Calu3 (cell line): Measurements from ENCODE around the gene RINL. TPM values are rescaled to one million over a fixed set of nuclear protein-coding genes. Genes with fewer than 3 reads are reported as not detected.
"Not testable (repeated sequence)": the region's sequence is repeated elsewhere in the genome, so short reads cannot be mapped to it uniquely, and the experiment has no call there.

Experiments used
- BruUV-seq: library from RNA; stranded (reverse); fragments of 400-500 nt; replicated peaks from 2 replicates; lab custom pipeline; 2021; lab: Mats Ljungman, UMichigan
- CTCF ChIA-PET: fragments of 300-600 bp; sonication (Branson Sonifier 250); formaldehyde crosslinking; loops from one replicate; lab custom pipeline; 2022; ENCODE audit warnings: antibody characterized with exemption; lab: Charles Lee
- DNase-seq: peaks from one replicate; pipeline ENCODE4 v3.0.0; 2022
- H3K27ac Mint-ChIP-seq: one replicate; pipeline ENCODE4 v1.8.0; 2022; ENCODE audit warnings: mixed read lengths; ENCODE audit not compliant: unreplicated experiment
- H3K27me3 Mint-ChIP-seq: one replicate; pipeline ENCODE4 v1.8.0; 2022; ENCODE audit warnings: mixed read lengths; ENCODE audit not compliant: unreplicated experiment
- H3K36me3 Mint-ChIP-seq: one replicate; pipeline ENCODE4 v1.8.0; 2022; ENCODE audit warnings: mild to moderate bottlenecking, moderate library complexity, mixed read lengths; ENCODE audit not compliant: insufficient read depth, unreplicated experiment
- H3K4me1 Mint-ChIP-seq: one replicate; pipeline ENCODE4 v1.8.0; 2022; ENCODE audit warnings: mild to moderate bottlenecking, low read depth, mixed read lengths; ENCODE audit not compliant: unreplicated experiment
- H3K4me3 Mint-ChIP-seq: one replicate; pipeline ENCODE4 v1.8.0; 2022; ENCODE audit warnings: mild to moderate bottlenecking, low read depth, moderate library complexity, mixed read lengths; ENCODE audit not compliant: unreplicated experiment
- H3K9me3 Mint-ChIP-seq: one replicate; pipeline ENCODE4 v1.8.0; 2022; ENCODE audit warnings: low read depth, mixed read lengths; ENCODE audit not compliant: unreplicated experiment
- intact Hi-C: fragments of 100-400 bp; cut with micrococcal nuclease; formaldehyde crosslinking; loops from one replicate; pipeline ENCODE4 v1.10.0; 2022; ENCODE audit not compliant: unreplicated experiment
- total RNA-seq: library from RNA; stranded (reverse); gene quantifications from 2 replicates; pipeline ENCODE4 v1.2.3, GENCODE V29; 2022
- TF ChIP-seq, protein P1 (sequence below): fragments of 200-600 bp; IDR thresholded peaks from one replicate; pipeline ENCODE4 v1.8.0; 2022; ENCODE audit warnings: antibody characterized with exemption; ENCODE audit not compliant: unreplicated experiment

RINL gene
- total RNA-seq, 1 experiment from 2014 or later: 4.1 TPM

DNA sequence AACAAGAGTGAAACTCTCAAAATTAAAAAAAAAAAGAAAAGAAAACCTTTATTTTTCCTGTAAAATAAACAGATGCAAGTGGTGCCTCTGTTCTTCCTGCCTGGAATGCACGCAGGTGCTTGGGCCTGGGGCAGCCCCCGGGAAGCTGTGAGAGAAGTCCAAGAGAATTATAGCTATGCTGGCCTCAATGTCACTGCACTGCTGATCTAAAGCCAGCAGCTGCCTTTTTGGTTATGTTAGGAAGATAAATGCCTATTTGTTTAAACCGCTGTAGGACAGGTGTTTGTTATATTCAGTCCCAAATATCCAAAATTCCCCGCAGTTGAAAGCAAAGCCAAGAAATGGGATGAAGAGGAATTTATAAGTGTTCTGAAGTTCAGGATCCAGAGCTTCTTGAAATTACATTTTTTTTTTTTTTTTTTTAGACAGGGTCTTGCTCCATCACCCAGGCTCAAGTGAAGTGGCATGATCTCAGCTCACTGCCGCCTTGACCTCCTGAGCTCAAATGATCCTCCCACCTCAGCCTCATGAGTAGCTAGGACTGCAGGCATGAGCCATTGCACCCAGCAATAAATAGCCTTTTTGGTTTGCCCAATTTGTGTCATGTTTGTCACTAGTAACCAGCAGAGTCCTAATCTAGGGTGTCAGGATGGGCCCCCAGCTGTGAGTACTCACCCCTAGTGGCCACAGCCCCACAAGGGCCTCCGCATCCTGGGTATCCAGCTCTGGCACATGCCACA is 2.2 kb downstream of the RINL start:
- peaks cover 11% of the 10 kb centered on the region for H3K36me3 Mint-ChIP-seq

DNA sequence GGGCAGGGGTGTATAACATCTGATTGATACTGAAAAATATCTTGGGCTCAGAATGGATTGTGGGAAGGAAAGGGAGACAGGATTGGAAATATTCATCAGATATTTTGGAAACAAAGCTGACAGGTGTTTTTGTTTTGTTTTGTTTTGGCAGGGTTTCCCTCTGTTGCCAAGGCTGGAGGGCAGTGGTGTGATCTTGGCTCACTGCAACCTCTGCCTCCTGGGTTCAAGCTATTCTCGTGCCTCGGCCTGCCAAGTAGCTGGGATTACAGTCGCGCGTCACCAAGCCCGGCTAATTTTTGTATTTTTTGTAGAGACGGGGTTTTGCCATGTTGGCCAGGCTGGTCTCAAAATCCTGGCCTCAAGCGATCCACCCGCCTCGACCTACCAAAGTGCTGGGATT is 4.7 kb downstream of the RINL start:
- BruUV-seq, H3K4me3 Mint-ChIP-seq, H3K9me3 Mint-ChIP-seq, H3K36me3 Mint-ChIP-seq, H3K27me3 Mint-ChIP-seq, H3K4me1 Mint-ChIP-seq, H3K27ac Mint-ChIP-seq, DNase-seq, intact Hi-C loops: not testable (repeated sequence)
- CTCF ChIA-PET: interaction anchor here (1.3 kb wide), 1 partner anchor 27 kb away, joined by 3 read pairs; the partner anchor contains the start of gene NFKBIB

More for the DNA sequence above, 2.2 kb downstream of the RINL start:
- CTCF ChIA-PET: interaction anchor here (0.7 kb wide), 1 partner anchor 1288 kb away, joined by 3 read pairs; no protein-coding TSS in a partner anchor
- TF ChIP-seq, protein P1, sequence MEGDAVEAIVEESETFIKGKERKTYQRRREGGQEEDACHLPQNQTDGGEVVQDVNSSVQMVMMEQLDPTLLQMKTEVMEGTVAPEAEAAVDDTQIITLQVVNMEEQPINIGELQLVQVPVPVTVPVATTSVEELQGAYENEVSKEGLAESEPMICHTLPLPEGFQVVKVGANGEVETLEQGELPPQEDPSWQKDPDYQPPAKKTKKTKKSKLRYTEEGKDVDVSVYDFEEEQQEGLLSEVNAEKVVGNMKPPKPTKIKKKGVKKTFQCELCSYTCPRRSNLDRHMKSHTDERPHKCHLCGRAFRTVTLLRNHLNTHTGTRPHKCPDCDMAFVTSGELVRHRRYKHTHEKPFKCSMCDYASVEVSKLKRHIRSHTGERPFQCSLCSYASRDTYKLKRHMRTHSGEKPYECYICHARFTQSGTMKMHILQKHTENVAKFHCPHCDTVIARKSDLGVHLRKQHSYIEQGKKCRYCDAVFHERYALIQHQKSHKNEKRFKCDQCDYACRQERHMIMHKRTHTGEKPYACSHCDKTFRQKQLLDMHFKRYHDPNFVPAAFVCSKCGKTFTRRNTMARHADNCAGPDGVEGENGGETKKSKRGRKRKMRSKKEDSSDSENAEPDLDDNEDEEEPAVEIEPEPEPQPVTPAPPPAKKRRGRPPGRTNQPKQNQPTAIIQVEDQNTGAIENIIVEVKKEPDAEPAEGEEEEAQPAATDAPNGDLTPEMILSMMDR: no peak
- no peaks in the 10 kb centered on the region for H3K9me3 Mint-ChIP-seq
- no TSS peak for BruUV-seq
- DNase-seq: no peak
- H3K4me1 Mint-ChIP-seq: peaks cover 8% of the 10 kb centered on the region
- no peak overlapping the region for H3K4me3 Mint-ChIP-seq
- intact Hi-C loops: no loop called here
- no peaks in the 10 kb centered on the region for H3K27me3 Mint-ChIP-seq
- no peak overlapping the region for H3K27ac Mint-ChIP-seq

DNA sequence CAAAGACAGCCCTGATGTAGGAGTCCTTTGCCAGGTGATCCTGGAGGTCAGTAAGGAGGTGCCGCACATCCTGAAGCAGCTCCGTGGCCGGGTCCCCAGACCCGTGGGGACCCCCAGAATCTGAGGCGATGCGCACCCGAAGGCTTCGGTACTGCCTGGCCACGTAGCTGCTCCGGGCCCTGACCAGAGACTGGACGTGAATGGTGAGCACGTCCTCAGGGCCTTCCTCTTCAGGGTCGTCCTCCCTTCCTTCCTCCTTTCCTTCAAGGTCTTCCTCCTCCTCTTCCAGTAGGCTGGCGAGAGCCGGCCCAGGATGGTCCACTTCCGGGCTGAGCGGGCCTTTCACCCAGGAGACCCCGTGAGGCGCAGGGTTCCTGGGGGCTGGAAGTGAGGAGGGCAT is 7.5 kb downstream of the RINL start:
- TF ChIP-seq, protein P1: no peak
- DNase-seq: no peak
- no peaks in the 10 kb centered on the region for H3K27me3 Mint-ChIP-seq
- H3K27ac Mint-ChIP-seq: no peak overlapping the region
- H3K4me1 Mint-ChIP-seq: peaks cover 5% of the 10 kb centered on the region
- CTCF ChIA-PET: interaction anchor here (0.5 kb wide), 1 partner anchor 130 kb away, joined by 6 read pairs; no protein-coding TSS in a partner anchor
- no peaks in the 10 kb centered on the region for H3K36me3 Mint-ChIP-seq
- no TSS peak for BruUV-seq
- H3K4me3 Mint-ChIP-seq: no peak overlapping the region
- intact Hi-C loops: no loop called here
- H3K9me3 Mint-ChIP-seq: no peaks in the 10 kb centered on the region

DNA sequence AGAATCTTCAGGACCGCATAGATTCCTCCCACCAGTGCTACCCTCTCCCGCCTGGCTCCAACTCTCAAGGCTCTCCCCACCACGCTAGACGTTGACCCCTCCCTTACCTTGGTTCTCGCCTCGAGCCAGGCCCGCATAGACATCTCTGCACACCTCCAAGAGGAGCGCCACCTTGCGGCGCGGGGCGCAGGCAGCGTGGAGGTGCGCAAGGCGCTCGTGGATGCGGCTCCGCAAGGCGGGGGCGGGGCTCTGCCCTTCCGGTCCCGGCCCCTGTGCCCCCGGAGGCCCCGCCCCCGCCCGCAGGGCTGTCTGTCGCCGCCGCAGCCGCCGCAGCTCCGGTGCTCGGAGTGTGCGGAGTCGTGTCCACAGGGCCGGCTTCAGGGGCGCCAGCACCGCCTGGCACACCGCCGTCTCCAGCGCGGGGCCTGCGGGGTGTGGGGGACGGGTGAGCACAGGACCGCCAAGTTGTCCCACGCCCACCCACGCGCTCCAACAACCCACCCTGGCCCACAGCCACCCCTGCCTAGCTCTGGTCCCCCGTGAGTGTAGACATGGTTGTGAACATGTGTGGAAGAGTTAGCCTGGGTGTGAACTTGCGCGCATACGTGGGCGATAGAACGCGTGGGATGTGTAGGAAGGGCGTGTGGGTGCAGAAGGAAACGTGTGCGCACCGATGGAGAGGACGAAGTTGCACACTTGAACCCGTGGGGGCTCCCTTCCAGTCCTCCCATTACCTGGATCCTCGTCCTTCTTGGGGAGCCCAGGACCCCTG is 8.1 kb downstream of the RINL start:
- no peaks in the 10 kb centered on the region for H3K9me3 Mint-ChIP-seq
- intact Hi-C loops: no loop called here
- no peak overlapping the region for H3K4me3 Mint-ChIP-seq
- H3K4me1 Mint-ChIP-seq: peaks cover 11% of the 10 kb centered on the region
- CTCF ChIA-PET: no interaction called here
- no peak for DNase-seq
- no peaks in the 10 kb centered on the region for H3K27me3 Mint-ChIP-seq
- no peak overlapping the region for H3K27ac Mint-ChIP-seq
- no TSS peak for BruUV-seq
- TF ChIP-seq, protein P1: no peak
- H3K36me3 Mint-ChIP-seq: peaks cover 2% of the 10 kb centered on the region
